Mesendoderm (in vitro differentiated cells): ENCODE data around the gene PSMA5.
"Not testable (repeated sequence)": the region's sequence is repeated elsewhere in the genome, so short reads cannot be mapped to it uniquely, and the experiment has no call there.

Experiments
- DNase-seq: peaks from one replicate; pipeline ENCODE4 v3.0.0; 2013
- H2AK5ac ChIP-seq: 2 replicates; pipeline ENCODE4 v1.6.1; 2013; ENCODE audit warnings: low read length, inconsistent platforms
- H2BK120ac ChIP-seq: 2 replicates; pipeline ENCODE4 v1.6.1; 2013; ENCODE audit warnings: low read depth, mild to moderate bottlenecking, low read length, moderate library complexity, mixed read lengths
- H2BK15ac ChIP-seq: replicated peaks from 2 replicates; pipeline ENCODE4 v1.6.1; 2013; ENCODE audit warnings: low read depth, mild to moderate bottlenecking, moderate library complexity
- H2BK5ac ChIP-seq: 2 replicates; pipeline ENCODE4 v1.6.1; 2013; ENCODE audit warnings: low read length, inconsistent platforms
- H3K18ac ChIP-seq: 2 replicates; pipeline ENCODE4 v1.6.1; 2013; ENCODE audit warnings: mild to moderate bottlenecking, low read length, mixed read lengths
- H3K23ac ChIP-seq: one replicate; pipeline ENCODE4 v1.6.1; 2013; ENCODE audit warnings: low read length
- H3K27ac ChIP-seq: 2 replicates; pipeline ENCODE4 v1.5.1; 2013; ENCODE audit warnings: low read depth, mild to moderate bottlenecking, inconsistent platforms, low read length, moderate library complexity
- H3K27me3 ChIP-seq: 2 replicates; pipeline ENCODE4 v1.6.1; 2013; ENCODE audit warnings: low read length, control low read depth, mild to moderate bottlenecking, inconsistent platforms; ENCODE audit not compliant: insufficient read depth, poor library complexity
- H3K36me3 ChIP-seq: 2 replicates; pipeline ENCODE4 v1.6.1; 2013; ENCODE audit warnings: low read length, inconsistent platforms; ENCODE audit not compliant: control insufficient read depth, insufficient read depth
- H3K4ac ChIP-seq: one replicate; pipeline ENCODE4 v1.6.1; 2013; ENCODE audit warnings: low read depth, mild to moderate bottlenecking, low read length, moderate library complexity
- H3K4me1 ChIP-seq: 2 replicates; pipeline ENCODE4 v1.6.1; 2013; ENCODE audit warnings: low read depth, low read length, inconsistent platforms; ENCODE audit not compliant: control insufficient read depth
- H3K4me2 ChIP-seq: 2 replicates; pipeline ENCODE4 v1.6.1; 2013; ENCODE audit warnings: low read length
- H3K4me3 ChIP-seq: 2 replicates; pipeline ENCODE4 v1.5.1; 2013; ENCODE audit warnings: mild to moderate bottlenecking, low read length
- H3K56ac ChIP-seq: one replicate; pipeline ENCODE4 v1.6.1; 2013; ENCODE audit warnings: low read length
- H3K79me1 ChIP-seq: 2 replicates; pipeline ENCODE4 v1.6.1; 2013; ENCODE audit warnings: low read length, inconsistent platforms
- H3K79me2 ChIP-seq: 2 replicates; pipeline ENCODE4 v1.6.1; 2013; ENCODE audit warnings: mild to moderate bottlenecking, low read length; ENCODE audit not compliant: control insufficient read depth, insufficient read depth
- H3K9ac ChIP-seq: 2 replicates; pipeline ENCODE4 v1.6.1; 2013; ENCODE audit warnings: low read length, inconsistent platforms
- H4K5ac ChIP-seq: one replicate; pipeline ENCODE4 v1.6.1; 2013; ENCODE audit warnings: low read length
- H4K8ac ChIP-seq: one replicate; pipeline ENCODE4 v1.6.1; 2013; ENCODE audit warnings: low read depth, mild to moderate bottlenecking, control low read depth, low read length, moderate library complexity
- whole genome bisulfite sequencing: extraction: QIAGEN DNeasy Blood & Tissue Kit; methylation state at CpG from one replicate; pipeline ENCODE4 v1.1.7; 2013; ENCODE audit warnings: low lambda C conversion rate, missing lambda C conversion rate; ENCODE audit not compliant: insufficient coverage; ENCODE audit errors: extremely low coverage; 5-methylcytosine and 5-hydroxymethylcytosine counted together

PSMA5 gene

GRCh38 chr1:109396871-109397580 lies 29.2 kb downstream of the PSMA5 start:
- no peak overlapping the region for H2AK5ac ChIP-seq
- H3K4ac ChIP-seq, result no peak overlapping the region
- no peaks in the 10 kb centered on the region for H3K27me3 ChIP-seq
- peaks cover 3% of the 10 kb centered on the region for H3K79me1 ChIP-seq
- no peaks in the 10 kb centered on the region for H3K79me2 ChIP-seq
- H3K27ac ChIP-seq, result no peak overlapping the region
- peak overlapping the region; percentile 89 for H3K56ac ChIP-seq
- no peak overlapping the region for H2BK5ac ChIP-seq
- peaks cover under 1% of the 10 kb centered on the region for H3K36me3 ChIP-seq
- H3K18ac ChIP-seq, result peak overlapping the region; percentile 72
- no peak overlapping the region for H4K8ac ChIP-seq
- no peak overlapping the region for H2BK15ac ChIP-seq
- H3K23ac ChIP-seq, result no peak overlapping the region
- no peak overlapping the region for H2BK120ac ChIP-seq
- H3K9ac ChIP-seq, result peak overlapping the region; percentile 71
- peak overlapping the region; percentile 56 for H3K4me3 ChIP-seq
- WGBS, result no CpG with 5 or more reads among the region's 46 CpGs
- peak; percentile 19 for DNase-seq
- peak overlapping the region; percentile 71 for H3K4me2 ChIP-seq
- peaks cover 7% of the 10 kb centered on the region for H3K4me1 ChIP-seq
- no peak overlapping the region for H4K5ac ChIP-seq

GRCh38 chr1:109396513-109396839 lies 29.8 kb downstream of the PSMA5 start:
- no peak overlapping the region for H3K4me3 ChIP-seq
- H3K79me2 ChIP-seq, result no peaks in the 10 kb centered on the region
- peak overlapping the region; percentile 89 for H3K56ac ChIP-seq
- no peak overlapping the region for H2BK15ac ChIP-seq
- H3K4me2 ChIP-seq, result peak overlapping the region; percentile 71
- H3K27me3 ChIP-seq, result no peaks in the 10 kb centered on the region
- no peak overlapping the region for H3K18ac ChIP-seq
- H3K36me3 ChIP-seq, result no peaks in the 10 kb centered on the region
- H3K27ac ChIP-seq, result no peak overlapping the region
- H2BK120ac ChIP-seq, result no peak overlapping the region
- H4K5ac ChIP-seq, result no peak overlapping the region
- no peak overlapping the region for H3K4ac ChIP-seq
- no peak overlapping the region for H2AK5ac ChIP-seq
- no peak overlapping the region for H3K23ac ChIP-seq
- H3K9ac ChIP-seq, result peak overlapping the region; percentile 71
- WGBS, result no CpG with 5 or more reads among the region's 2 CpGs
- H2BK5ac ChIP-seq, result no peak overlapping the region
- peaks cover 7% of the 10 kb centered on the region for H3K4me1 ChIP-seq
- H4K8ac ChIP-seq, result no peak overlapping the region
- no peak for DNase-seq
- peaks cover 3% of the 10 kb centered on the region for H3K79me1 ChIP-seq

GRCh38 chr1:109395602-109396512 lies 30.4 kb downstream of the PSMA5 start:
- no peaks in the 10 kb centered on the region for H3K27me3 ChIP-seq
- no peak overlapping the region for H4K8ac ChIP-seq
- H2BK120ac ChIP-seq, result no peak overlapping the region
- H3K4me3 ChIP-seq, result no peak overlapping the region
- no peak overlapping the region for H3K9ac ChIP-seq
- no peaks in the 10 kb centered on the region for H3K36me3 ChIP-seq
- no peaks in the 10 kb centered on the region for H3K79me2 ChIP-seq
- H3K4me1 ChIP-seq, result peaks cover 7% of the 10 kb centered on the region
- no peak overlapping the region for H4K5ac ChIP-seq
- no CpG with 5 or more reads among the region's 5 CpGs for WGBS
- no peak overlapping the region for H2BK5ac ChIP-seq
- H3K79me1 ChIP-seq, result peaks cover 3% of the 10 kb centered on the region
- H2AK5ac ChIP-seq, result no peak overlapping the region
- no peak overlapping the region for H3K23ac ChIP-seq
- H3K56ac ChIP-seq, result no peak overlapping the region
- no peak overlapping the region for H3K27ac ChIP-seq
- no peak overlapping the region for H3K18ac ChIP-seq
- no peak overlapping the region for H3K4me2 ChIP-seq
- DNase-seq, result peak; percentile 74
- no peak overlapping the region for H3K4ac ChIP-seq
- no peak overlapping the region for H2BK15ac ChIP-seq

- WGBS, result no CpG with 5 or more reads among the region's 8 CpGs
- H4K8ac ChIP-seq, H3K56ac ChIP-seq, H3K79me2 ChIP-seq, H2AK5ac ChIP-seq, H3K18ac ChIP-seq, H2BK15ac ChIP-seq, H3K4ac ChIP-seq, H3K4me1 ChIP-seq, DNase-seq, H3K36me3 ChIP-seq, H3K27me3 ChIP-seq, H3K27ac ChIP-seq, H2BK120ac ChIP-seq, H3K79me1 ChIP-seq, H3K4me2 ChIP-seq, H2BK5ac ChIP-seq, H3K23ac ChIP-seq, H4K5ac ChIP-seq, H3K9ac ChIP-seq, H3K4me3 ChIP-seq: not testable (repeated sequence)
Observed at GRCh38 chr1:109395282-109395599, 31.0 kb downstream of the PSMA5 start.

GRCh38 chr1:109394591-109395281 lies 31.5 kb downstream of the PSMA5 start:
- H2BK120ac ChIP-seq, result no peak overlapping the region
- no peaks in the 10 kb centered on the region for H3K36me3 ChIP-seq
- no CpG with 5 or more reads among the region's 5 CpGs for WGBS
- H3K27ac ChIP-seq, result no peak overlapping the region
- H3K23ac ChIP-seq, result no peak overlapping the region
- H2AK5ac ChIP-seq, result no peak overlapping the region
- no peak overlapping the region for H3K4ac ChIP-seq
- H3K18ac ChIP-seq, result no peak overlapping the region
- H4K8ac ChIP-seq, result no peak overlapping the region
- no peak overlapping the region for H3K56ac ChIP-seq
- peaks cover 4% of the 10 kb centered on the region for H3K79me1 ChIP-seq
- no peak overlapping the region for H4K5ac ChIP-seq
- DNase-seq, result no peak
- no peak overlapping the region for H3K9ac ChIP-seq
- H3K79me2 ChIP-seq, result peaks cover 2% of the 10 kb centered on the region
- H3K27me3 ChIP-seq, result no peaks in the 10 kb centered on the region
- H3K4me1 ChIP-seq, result peaks cover 7% of the 10 kb centered on the region
- no peak overlapping the region for H3K4me3 ChIP-seq
- H2BK15ac ChIP-seq, result no peak overlapping the region
- H2BK5ac ChIP-seq, result no peak overlapping the region
- H3K4me2 ChIP-seq, result no peak overlapping the region
